Measurements from ENCODE around the gene KLF7.

Gene KLF7

GRCh38 chr2:207154556-207155510, 10.9 kb downstream of the KLF7 start:
- FAIRE-seq, result no peak
- TF ChIP-seq POLR2A (IDR thresholded peaks at IDR 0.05; ENCODE audit: low read depth, low read length) (no peak), SPI1 (IDR thresholded peaks at IDR 0.05; ENCODE audit: low read depth, low read length) (no peak), TAF1 (IDR thresholded peaks at IDR 0.05; ENCODE audit: low read depth, low read length) (no peak)

GRCh38 chr2:207153266-207153975, 12.3 kb downstream of the KLF7 start:
- FAIRE-seq (no peak), DNase-seq (ENCODE audit: insufficient read length, low spot score) (no peak)
- no peak for TF ChIP-seq TAF1 (IDR thresholded peaks at IDR 0.05; ENCODE audit: low read depth, low read length)
- no peak for TF ChIP-seq PAX5 (IDR thresholded peaks at IDR 0.05; ENCODE audit: insufficient read depth, low read length, severe bottlenecking)
- no peak for TF ChIP-seq SPI1 (IDR thresholded peaks at IDR 0.05; ENCODE audit: low read depth, low read length)
- TF ChIP-seq POU2F2 (IDR thresholded peaks at IDR 0.05; ENCODE audit: low read depth, low read length), result no peak
- no peak for TF ChIP-seq POLR2A (IDR thresholded peaks at IDR 0.05; ENCODE audit: low read depth, low read length)
- no peak for TF ChIP-seq POLR2AphosphoS5 (IDR thresholded peaks at IDR 0.05; ENCODE audit: low read depth, low read length)

More at GRCh38 chr2:207154556-207155510, 10.9 kb downstream of the KLF7 start:
- no peak for DNase-seq (ENCODE audit: insufficient read length, low spot score)

GRCh38 chr2:207151048-207151447, 14.7 kb downstream of the KLF7 start:
- DNase-seq (ENCODE audit: insufficient read length, low spot score) (no peak), FAIRE-seq (no peak)
- TF ChIP-seq TAF1 (IDR thresholded peaks at IDR 0.05; ENCODE audit: low read depth, low read length) (no peak), POLR2AphosphoS5 (IDR thresholded peaks at IDR 0.05; ENCODE audit: low read depth, low read length) (no peak), POLR2A (IDR thresholded peaks at IDR 0.05; ENCODE audit: low read depth, low read length) (no peak), PAX5 (IDR thresholded peaks at IDR 0.05; ENCODE audit: insufficient read depth, low read length, severe bottlenecking) (no peak), SPI1 (IDR thresholded peaks at IDR 0.05; ENCODE audit: low read depth, low read length) (no peak), POU2F2 (IDR thresholded peaks at IDR 0.05; ENCODE audit: low read depth, low read length) (no peak)

GRCh38 chr2:207150284-207150683, 15.5 kb downstream of the KLF7 start:
- no peak for DNase-seq (ENCODE audit: insufficient read length, low spot score)
- FAIRE-seq, result no peak
- no peak for TF ChIP-seq PAX5 (IDR thresholded peaks at IDR 0.05; ENCODE audit: insufficient read depth, low read length, severe bottlenecking)
- TF ChIP-seq POLR2AphosphoS5 (IDR thresholded peaks at IDR 0.05; ENCODE audit: low read depth, low read length), result no peak
- TF ChIP-seq SPI1 (IDR thresholded peaks at IDR 0.05; ENCODE audit: low read depth, low read length), result no peak
- no peak for TF ChIP-seq TAF1 (IDR thresholded peaks at IDR 0.05; ENCODE audit: low read depth, low read length)
- TF ChIP-seq POU2F2 (IDR thresholded peaks at IDR 0.05; ENCODE audit: low read depth, low read length), result no peak
- TF ChIP-seq POLR2A (IDR thresholded peaks at IDR 0.05; ENCODE audit: low read depth, low read length), result no peak

GRCh38 chr2:207149249-207150213, 16.2 kb downstream of the KLF7 start:
- no peak for DNase-seq (ENCODE audit: insufficient read length, low spot score)
- peak; percentile 69 for FAIRE-seq
- TF ChIP-seq POLR2A (IDR thresholded peaks at IDR 0.05; ENCODE audit: low read depth, low read length) (no peak), TAF1 (IDR thresholded peaks at IDR 0.05; ENCODE audit: low read depth, low read length) (no peak), POLR2AphosphoS5 (IDR thresholded peaks at IDR 0.05; ENCODE audit: low read depth, low read length) (no peak), SPI1 (IDR thresholded peaks at IDR 0.05; ENCODE audit: low read depth, low read length) (peak; percentile 27; the same call in 1 of the 2 replicates)

GRCh38 chr2:207148020-207148419, 17.7 kb downstream of the KLF7 start:
- TF ChIP-seq POLR2AphosphoS5 (IDR thresholded peaks at IDR 0.05; ENCODE audit: low read depth, low read length), result no peak
- TF ChIP-seq POU2F2 (IDR thresholded peaks at IDR 0.05; ENCODE audit: low read depth, low read length), result no peak
- no peak for TF ChIP-seq TAF1 (IDR thresholded peaks at IDR 0.05; ENCODE audit: low read depth, low read length)
- TF ChIP-seq PAX5 (IDR thresholded peaks at IDR 0.05; ENCODE audit: insufficient read depth, low read length, severe bottlenecking), result no peak
- DNase-seq (ENCODE audit: insufficient read length, low spot score), result no peak
- FAIRE-seq, result no peak

- TF ChIP-seq POLR2AphosphoS5 (IDR thresholded peaks at IDR 0.05; ENCODE audit: low read depth, low read length) (no peak), POU2F2 (IDR thresholded peaks at IDR 0.05; ENCODE audit: low read depth, low read length) (no peak), TAF1 (IDR thresholded peaks at IDR 0.05; ENCODE audit: low read depth, low read length) (no peak), PAX5 (IDR thresholded peaks at IDR 0.05; ENCODE audit: insufficient read depth, low read length, severe bottlenecking) (no peak), SPI1 (IDR thresholded peaks at IDR 0.05; ENCODE audit: low read depth, low read length) (no peak), POLR2A (IDR thresholded peaks at IDR 0.05; ENCODE audit: low read depth, low read length) (no peak)
- no peak for FAIRE-seq
- DNase-seq (ENCODE audit: insufficient read length, low spot score), result no peak
Measured at GRCh38 chr2:207144173-207144785, 21.5 kb downstream of the KLF7 start.

GRCh38 chr2:207143215-207144172, 22.3 kb downstream of the KLF7 start:
- FAIRE-seq (peak; percentile 23), DNase-seq (ENCODE audit: insufficient read length, low spot score) (no peak)
- TF ChIP-seq SPI1 (IDR thresholded peaks at IDR 0.05; ENCODE audit: low read depth, low read length) (peak; percentile 51), POU2F2 (IDR thresholded peaks at IDR 0.05; ENCODE audit: low read depth, low read length) (no peak)

Data from GM12891 (cell line).